AG10803 (cell line): ENCODE results near the gene XPNPEP1.

ENCODE experiments used
- DNase-seq: peaks from one replicate; pipeline ENCODE4 v3.0.0; 2010; ENCODE audit warnings: low read depth
- H3K4me3 ChIP-seq: 2 replicates; pipeline ENCODE4 v1.5.1; 2011; ENCODE audit warnings: mild to moderate bottlenecking, low read length, control low read depth
- CTCF ChIP-seq: conservative IDR thresholded peaks from 2 replicates; pipeline ENCODE4 v1.5.1; 2011; ENCODE audit warnings: mild to moderate bottlenecking, low read length, control low read depth, inconsistent platforms

XPNPEP1 gene

GRCh38 chr10:109914966-109915365 is 8.3 kb downstream of the XPNPEP1 start:
- no peak overlapping the region for H3K4me3 ChIP-seq
- DNase-seq: peak; percentile 83
- TF ChIP-seq CTCF: no peak

DNA sequence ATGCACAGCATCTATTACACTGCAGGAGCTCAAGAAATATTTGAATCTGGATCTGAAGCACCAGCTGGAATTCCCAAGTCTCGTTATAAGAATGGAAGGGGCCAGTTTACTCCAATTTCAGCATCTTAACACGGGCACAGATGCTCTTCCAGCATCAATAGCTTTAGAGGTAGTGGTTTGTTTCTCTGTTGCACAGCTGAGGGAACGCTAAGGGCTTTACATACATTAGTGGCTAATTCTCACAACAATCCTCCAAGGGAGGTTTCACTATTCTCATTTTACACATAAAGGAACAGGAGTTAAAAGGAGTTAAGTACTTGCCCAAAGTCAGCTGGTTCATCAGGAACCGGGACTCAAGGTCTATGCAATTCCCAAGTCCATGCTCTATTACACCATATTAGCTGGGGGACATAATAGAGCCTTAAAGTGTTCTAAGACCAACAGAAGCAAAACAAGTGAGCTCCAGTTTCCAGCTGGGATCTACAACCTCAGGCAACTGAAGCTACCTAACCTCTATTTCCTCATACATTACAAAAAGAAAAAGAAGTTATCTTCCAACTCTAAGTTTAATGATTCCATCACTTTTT is 9.9 kb downstream of the XPNPEP1 start:
- DNase-seq: no peak
- TF ChIP-seq CTCF: no peak
- no peak overlapping the region for H3K4me3 ChIP-seq

GRCh38 chr10:109912335-109913281 is 10.7 kb downstream of the XPNPEP1 start:
- TF ChIP-seq CTCF: no peak
- peak; percentile 79 for DNase-seq
- H3K4me3 ChIP-seq: no peak overlapping the region

GRCh38 chr10:109911903-109912302 is 11.4 kb downstream of the XPNPEP1 start:
- no peak for DNase-seq
- no peak overlapping the region for H3K4me3 ChIP-seq
- TF ChIP-seq CTCF: no peak

DNA sequence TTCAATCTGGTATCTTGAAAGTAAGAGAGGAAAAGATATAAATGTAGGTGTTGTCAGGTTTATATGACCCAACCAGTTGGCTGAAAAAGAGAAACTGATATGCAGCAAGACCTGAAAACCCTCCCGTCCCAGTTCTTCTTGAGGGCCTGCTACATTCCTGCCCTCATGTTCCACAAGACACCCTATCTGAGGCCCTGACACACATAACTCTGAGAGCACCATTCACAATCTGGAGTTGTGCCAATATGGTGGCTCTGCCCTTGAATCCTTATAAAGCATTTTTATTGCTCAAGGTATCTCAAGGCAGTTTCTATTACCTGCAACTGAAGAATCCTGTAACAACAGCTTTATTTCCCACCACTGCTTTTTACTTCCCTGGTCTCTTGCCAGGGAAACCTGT is 17.0 kb downstream of the XPNPEP1 start:
- TF ChIP-seq CTCF: no peak
- no peak overlapping the region for H3K4me3 ChIP-seq
- DNase-seq: no peak

DNA sequence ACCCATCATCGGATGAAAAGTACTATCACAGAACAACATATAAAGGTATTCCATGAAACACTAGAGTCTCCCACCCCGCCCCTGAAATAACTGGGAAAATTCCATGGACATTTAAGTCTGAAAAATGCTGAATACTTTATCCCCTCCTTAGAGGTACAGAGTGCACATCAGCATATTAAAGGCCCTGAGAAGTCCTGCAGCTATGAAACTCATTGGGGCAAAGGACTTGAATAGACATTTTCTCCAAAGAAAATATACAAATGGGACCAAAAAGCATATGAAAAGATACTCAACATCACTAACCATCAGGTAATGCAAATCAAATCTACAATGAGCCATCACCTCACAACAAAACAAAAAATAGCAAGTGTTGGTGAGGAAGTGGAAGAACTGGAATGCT is 18.9 kb downstream of the XPNPEP1 start:
- TF ChIP-seq CTCF: no peak
- no peak overlapping the region for H3K4me3 ChIP-seq
- no peak for DNase-seq
